HG02973 (cell line): ENCODE data around the gene HCFC1R1.

Experiments
- ATAC-seq: cut with Tn5 transposase; IDR thresholded peaks from one replicate; pipeline ENCODE4 v1.9.1; 2021; ENCODE audit warnings: moderate library complexity; ENCODE audit not compliant: unreplicated experiment

HCFC1R1 gene

DNA sequence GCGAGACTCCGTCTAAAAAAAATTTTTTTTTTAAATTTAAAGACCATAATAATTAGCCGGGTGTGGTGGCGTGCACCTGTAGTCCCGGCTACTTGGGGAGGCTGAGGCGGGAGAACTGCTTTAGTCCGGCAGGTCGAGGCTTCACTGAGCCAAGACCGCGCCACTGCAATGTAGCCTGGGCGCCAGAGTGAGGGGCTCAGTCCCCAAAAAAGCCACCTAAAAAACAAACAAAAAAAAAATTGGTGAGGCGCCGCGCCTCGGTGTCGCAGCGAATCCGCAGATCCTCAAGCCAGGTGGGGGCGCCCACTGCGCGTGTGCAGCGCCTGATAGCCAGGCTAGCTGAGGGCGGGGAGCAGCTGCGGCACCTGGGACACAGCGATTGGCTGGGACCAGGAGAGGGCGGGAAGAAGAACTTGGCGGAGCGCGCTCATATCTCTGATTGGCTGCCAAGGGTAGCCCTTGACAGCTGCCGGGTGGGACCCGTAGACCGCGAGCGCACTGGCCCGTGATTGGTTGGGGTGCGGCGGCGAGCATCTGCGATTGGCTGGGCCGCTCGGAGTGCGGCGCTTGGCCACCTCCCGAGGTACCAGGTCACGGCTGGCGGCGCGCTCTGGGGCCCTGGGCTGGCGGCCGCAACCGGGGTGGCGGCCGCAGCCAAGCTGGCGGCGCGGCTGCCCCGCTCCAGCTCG, 20.0 kb downstream of the HCFC1R1 start:
- ATAC-seq: peak; percentile 84

DNA sequence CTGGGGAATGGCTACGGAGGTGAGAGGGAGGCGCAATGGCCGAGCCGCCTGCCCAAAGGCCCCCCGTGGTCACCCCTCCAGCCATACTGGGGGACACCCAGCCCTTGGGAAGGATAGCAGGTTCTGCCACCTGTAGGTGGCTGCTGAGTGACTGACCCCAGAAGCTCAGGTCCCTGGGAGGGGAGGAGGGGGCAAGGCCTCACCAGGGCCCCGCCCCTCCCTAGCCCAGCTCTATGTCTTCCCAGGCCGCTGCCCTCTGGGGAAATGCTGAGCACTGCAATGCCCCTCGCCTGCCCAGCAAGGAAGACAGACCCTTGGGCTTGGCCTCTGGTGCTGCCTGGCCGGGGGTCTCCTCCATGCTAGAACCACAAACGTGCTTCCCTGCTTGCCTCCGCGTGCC, 22.4 kb downstream of the HCFC1R1 start:
- ATAC-seq: no peak

DNA sequence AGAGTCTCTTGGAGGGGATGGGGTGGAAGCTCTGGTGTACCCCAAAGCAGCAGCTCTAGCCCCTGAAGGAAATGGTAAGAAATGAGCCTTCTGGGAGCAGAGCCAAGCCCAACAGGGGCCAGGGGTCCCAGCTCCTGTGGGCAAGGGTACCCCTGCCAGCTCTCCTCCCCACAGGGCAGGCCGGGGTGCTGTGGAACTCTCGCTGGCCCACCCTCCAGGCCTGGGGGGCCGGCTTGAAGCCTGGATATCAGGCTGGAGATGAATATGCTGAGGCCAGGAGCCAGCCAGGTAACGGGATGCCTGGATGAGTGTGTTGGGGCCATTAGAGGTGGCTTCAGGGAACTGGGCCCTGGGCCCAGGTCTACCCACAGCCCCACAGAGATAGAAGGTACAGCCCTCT, 23.2 kb downstream of the HCFC1R1 start:
- ATAC-seq: no peak

DNA sequence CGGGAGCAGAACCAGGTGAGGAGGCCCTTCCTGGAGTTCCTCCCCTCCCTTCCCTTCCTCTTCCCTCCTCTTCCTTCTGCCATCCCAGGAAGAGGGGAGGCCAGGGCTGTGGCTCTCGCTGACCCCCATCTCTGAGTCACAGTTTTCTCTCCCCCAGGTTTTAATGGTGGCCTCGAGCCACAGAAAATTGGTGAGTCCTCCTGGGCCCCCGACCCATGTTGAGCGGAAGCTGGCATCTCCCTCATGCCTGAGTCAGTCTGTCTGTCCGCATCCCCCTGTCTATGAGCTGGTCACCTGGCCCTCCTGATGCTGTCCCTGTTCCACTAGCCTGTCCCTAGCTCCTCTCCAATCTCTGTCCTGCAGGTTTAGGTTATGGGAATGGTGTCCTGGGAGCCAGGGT, 23.8 kb downstream of the HCFC1R1 start:
- no peak for ATAC-seq

DNA sequence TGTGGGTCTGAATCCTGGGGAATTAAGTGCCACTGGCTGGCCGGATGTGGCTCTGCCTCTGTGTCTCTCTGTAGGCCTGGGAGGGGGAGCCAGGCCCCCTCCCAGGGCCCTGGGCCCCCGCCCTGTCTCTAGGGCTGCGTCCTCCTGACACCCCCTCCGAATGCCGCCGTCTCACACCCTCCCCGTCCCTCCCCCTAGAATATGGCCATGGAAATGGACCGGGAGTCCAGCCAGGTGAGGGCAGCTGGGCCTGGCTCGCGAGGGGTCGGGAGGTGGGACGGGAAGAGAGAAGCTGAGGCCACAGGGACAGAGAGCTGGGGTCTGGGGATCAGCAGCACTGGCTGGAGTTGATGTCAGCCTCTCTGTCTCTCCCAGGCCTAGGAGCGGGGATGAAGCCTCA, 27.4 kb downstream of the HCFC1R1 start:
- ATAC-seq: no peak

DNA sequence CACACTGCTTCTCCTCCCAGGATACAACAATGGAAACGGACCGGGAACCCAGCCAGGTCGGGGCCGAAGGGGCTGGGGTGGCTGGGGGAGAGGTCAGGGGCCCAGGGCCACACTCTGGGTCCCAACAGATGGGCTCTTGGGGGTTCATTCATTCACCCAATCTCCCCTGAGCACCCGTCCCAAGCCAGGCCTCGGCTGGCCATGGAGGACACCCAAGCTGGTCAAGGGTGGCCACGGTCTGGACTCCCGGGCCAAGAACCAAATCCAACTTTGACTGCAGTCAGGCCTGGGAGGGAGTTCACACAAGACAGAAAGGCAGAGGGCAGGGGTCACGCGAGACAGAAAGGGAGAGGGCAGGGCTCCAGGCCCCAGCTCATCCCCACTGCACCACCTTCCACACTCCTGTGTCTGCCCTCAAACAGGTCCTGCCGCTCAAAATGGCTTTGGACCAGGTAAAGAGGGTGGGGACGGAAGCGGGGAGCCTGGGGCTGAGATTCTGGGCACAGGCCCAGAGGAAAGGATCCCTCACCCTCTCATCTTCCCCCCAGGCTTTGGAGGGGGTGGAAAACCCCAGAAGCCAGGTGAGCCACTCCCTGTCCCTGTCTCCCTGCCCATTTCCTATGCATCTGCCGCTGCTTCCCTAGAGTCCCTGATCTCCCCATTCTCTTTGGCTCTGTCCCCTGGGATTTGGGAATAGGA, 31.2 kb downstream of the HCFC1R1 start:
- no peak for ATAC-seq

DNA sequence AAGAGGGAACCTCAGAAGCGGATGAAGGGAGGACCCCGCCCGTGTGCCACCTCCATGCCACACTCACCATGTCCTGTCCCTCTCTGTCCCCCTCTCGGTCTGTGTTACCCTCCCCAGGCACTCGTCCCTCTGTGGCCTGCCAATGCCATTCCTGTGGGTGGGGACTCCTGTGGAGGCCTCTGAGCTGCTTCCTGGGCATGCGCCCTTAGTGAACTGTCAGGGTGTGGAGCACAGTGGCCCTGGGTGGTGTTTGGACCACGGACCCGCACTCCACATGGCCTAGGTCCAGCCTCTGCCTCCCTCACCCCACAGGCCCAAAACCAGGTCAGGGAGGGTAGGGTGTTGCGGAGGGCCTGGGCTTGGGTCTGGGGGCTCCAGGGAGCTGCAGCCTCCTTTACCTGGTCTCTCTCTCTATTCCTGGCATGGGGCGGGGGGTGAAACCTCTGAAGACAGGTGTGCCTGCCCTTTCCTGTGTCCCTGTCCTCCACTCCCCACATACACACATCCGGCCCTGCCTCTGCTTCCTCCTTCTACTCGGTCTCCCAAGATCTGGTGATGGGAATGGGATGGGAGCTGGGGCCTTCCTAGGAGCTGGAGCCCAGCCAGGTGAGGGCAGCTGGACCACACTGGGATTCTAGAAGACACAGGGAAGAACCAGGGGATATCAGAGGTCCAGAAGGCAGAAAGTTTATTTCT, 32.0 kb downstream of the HCFC1R1 start:
- ATAC-seq: no peak

DNA sequence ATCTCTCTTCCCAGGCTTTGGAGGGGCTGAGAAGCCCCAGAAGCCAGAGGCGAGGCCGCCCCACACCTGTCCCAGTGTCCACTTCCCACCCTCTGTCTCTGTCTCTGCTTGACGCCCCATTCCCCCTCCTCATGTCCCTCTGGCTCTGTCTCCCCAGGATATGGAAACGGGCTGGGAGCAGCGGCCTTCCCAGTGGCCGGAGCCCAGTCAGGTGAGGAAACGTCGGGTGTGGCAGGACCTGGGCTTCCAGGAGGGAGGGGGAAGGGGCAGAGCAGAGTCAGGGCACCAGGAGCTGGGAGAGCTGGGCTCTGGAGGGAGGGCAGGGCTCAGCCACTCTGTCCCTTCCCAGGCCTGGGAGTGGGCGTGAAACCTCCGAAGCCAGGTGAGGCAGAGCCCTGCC, 32.9 kb downstream of the HCFC1R1 start:
- no peak for ATAC-seq

DNA sequence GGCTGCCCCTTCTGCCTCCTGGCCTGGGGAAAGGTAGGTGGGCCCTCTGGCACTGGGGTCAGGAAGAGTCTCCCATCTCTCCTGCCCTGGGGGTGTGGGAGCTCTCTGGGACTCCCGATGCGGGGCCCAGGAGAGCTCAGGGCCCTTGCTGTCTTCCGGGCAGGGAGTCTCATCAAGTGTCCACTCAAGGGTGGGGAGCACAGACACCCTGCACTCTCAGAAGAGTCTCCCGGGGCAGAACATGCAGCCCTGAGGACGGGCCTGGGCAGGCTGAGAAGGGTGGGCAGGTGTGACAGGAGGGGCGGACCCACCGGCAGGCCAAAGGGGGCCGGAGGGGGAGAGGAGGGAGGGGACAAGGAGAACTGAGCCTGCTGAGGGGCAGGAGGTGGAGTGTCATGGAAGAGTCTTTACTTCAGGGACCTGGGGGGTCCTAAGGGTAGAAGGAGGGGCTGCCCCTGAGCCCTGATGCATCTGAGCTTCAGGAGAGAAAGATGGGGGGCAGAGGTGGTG, 35.1 kb downstream of the HCFC1R1 start:
- ATAC-seq: no peak

DNA sequence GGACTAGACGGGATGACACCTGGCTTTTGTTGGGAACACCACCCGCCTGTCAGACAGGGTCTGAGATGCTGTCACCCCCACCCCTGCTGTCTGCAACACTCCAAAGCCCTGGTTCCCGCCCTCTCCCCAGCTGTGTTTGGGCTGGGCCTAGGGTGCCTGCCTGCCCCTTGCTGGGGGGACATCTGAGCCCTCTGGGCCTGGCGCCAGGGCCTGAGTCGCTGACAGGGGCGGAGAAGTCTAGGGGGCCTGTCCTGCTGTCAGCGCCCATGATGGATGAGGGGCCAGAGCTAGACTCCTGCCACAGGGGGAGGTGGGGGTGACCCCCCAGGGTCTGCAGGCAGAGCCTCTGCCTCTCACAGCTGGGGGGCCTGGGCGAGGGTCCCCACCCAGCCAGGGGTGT, 35.9 kb downstream of the HCFC1R1 start:
- ATAC-seq: no peak

DNA sequence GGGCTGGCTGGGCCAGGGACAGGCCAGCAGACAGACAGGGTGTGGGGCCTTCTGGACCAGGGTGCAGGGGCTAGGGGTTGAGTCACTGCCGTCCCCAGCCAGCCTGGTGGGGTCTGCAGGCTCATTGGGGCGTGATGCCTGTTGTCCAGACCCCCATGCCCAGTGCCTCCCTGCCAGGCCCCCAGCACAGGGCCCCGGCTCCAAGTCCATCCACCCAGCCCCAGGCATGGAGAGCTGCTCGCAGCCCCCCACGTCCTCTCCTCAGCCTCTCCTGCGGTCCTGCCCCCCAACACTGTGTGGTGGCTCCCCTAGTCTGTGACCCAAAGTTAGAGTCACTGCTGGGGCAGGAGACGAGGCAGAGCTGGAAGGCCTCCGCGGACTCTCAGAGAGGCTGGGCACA, 36.5 kb downstream of the HCFC1R1 start:
- ATAC-seq: no peak

DNA sequence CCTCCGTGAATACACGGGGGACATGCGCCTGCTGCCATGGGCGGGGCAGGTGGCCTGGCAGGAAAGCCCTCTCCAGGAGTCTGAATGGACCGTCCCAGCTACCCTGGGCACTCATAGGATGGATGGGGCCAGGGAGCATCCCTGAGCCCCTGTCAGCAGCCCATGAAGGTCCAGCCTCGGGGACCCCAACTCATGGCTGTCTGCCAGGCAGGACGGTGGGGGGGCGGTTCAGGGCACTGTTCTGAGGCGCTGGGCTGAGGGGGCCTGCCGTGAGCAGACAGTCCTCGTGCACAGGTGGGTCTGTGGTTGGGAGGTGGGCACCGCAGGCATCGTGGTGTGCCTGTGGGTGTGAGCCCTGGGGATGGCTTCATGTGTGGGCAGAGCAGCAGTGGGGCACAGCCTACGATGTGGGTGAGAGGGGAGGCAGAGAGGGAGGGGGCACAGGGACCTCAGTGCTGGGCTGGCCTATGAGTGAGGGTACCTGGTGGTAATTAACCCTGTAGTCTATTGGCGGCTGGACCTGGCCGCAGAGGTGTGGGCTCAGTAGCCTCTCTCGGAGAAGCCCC, 37.0 kb downstream of the HCFC1R1 start:
- no peak for ATAC-seq

DNA sequence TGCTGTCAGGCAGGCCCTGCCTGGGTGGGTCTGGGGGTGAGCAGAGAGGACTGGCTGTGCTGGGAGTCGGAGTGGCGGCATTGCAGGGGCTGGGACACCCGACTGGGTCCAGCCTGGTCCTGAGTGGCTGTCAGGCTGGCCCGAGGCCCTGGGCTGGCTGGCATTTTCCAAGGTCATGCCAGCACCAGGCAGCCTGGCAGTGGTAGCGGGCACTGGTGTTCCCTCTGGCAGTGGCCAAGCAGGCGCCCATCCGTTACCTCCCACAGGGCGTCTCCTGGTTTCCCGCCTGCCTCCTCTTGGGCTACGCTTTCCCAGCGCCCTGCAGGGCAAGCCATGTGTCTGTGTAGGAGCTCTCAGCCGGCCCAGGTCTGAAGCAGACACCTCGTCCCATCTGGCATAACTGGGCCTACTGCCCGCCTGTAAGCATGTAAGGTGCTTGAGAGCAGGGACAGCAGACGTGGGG, 37.8 kb downstream of the HCFC1R1 start:
- no peak for ATAC-seq

DNA sequence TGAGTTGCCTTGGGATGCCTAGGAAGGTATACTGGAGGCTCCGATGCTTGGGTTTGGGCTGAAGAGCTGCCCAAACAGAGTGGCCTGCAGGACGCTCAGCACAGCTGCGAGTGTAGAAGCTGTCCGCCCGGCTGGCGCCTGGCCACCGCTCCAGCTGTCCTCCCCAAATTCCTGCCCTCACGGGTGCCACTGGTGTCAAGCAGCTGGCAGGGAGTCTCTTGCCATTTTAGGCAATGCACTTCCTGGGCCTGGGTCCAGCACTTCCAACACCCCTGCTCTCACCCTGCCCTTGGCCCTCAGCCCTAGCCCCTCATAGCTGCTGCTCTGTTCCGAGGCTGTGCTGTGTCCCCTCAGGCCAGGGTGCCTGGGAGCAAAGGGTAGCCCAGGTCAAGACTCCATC, 38.3 kb downstream of the HCFC1R1 start:
- ATAC-seq: no peak

DNA sequence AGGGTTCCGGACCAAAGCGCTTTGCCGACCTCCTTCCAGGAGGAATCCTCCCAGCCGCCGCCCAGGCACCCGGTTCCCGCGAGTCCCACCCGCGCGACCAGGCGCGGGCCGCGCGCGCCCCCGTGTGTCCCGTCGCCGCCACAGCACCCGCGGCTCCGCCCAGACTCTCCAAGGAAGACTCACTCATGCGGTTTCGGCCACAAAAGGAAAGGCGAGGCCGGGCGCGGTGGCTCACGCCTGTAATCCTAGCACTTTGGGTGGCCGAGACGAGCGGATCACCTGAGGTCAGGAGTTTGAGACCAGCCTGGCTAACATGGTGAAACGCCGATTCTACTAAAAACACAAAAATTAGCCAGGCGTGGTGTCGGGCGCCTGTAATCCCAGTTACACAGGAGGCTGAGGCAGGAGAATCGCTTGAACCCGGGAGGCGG, 40.0 kb downstream of the HCFC1R1 start:
- ATAC-seq: no peak

DNA sequence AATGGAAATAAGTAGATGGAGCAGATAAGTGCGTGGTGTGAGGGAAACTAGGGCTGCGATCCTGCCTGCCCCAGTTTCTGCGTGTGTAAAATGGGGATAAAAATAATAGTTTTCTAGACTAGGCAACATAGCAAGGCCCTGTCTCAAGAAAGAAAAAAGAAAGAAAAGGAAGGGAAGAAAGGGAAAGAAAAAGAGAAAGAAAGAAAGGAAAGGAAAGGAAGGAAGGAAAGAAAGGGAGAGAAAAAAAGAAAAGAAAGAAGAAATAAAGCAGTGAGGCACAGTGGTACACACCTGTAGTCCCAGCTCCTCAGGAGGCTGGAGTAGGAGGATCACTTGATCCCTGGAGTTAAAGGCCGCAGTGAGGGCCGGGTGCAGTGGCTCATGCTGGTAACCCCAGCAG, 41.3 kb downstream of the HCFC1R1 start:
- no peak for ATAC-seq

DNA sequence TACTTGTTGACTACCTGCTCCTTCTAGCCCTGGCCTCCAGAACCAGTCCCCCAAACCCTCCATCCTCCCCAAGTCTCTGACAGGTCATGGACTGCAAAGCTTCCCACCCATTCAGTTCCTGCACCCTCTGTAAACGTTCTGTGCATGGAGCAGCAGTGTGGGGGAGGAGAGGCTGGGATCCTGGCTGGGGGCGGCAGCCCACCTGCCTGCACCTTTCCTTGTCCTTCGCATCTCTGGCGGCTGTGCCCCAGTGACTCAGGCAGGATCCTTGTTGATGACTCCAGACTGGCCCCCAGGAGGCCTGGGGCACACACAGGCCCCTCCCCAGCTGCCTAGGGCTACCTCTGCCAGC, 41.9 kb downstream of the HCFC1R1 start:
- ATAC-seq: no peak

DNA sequence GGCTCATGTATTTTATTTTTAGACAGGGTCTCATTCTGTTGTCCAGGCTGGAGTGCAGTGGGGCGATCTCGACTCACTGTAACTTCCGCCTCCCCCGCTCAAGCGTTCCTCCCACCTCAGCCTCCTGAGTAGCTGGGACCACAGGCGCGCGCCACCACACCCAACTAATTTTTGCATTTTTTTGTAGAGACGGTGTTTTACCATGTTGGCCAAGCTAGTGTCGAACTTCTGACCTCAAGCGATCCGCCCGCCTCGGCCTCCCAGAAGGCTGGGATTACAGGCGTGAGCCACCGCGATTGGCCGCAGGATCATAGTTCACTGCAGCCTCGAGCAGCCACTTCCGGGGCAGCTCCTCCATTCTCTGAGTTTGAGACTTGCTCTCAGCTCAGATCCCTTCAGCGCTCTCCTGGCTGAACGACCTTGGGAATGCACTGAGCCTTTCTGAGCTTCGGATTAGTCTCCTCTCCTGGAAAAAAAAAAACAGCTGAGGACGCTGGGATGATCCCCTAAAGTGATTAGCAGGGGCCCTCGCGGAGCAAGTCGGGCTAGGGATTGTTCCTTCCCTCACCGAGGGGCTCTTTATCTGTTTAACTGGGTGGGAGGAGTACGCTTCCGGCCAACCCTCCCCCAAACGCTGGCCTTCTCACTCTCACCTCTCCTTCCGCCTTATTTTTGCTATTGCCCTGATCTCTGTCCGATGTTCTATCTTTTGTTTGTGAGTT, 42.4 kb downstream of the HCFC1R1 start:
- ATAC-seq: no peak

DNA sequence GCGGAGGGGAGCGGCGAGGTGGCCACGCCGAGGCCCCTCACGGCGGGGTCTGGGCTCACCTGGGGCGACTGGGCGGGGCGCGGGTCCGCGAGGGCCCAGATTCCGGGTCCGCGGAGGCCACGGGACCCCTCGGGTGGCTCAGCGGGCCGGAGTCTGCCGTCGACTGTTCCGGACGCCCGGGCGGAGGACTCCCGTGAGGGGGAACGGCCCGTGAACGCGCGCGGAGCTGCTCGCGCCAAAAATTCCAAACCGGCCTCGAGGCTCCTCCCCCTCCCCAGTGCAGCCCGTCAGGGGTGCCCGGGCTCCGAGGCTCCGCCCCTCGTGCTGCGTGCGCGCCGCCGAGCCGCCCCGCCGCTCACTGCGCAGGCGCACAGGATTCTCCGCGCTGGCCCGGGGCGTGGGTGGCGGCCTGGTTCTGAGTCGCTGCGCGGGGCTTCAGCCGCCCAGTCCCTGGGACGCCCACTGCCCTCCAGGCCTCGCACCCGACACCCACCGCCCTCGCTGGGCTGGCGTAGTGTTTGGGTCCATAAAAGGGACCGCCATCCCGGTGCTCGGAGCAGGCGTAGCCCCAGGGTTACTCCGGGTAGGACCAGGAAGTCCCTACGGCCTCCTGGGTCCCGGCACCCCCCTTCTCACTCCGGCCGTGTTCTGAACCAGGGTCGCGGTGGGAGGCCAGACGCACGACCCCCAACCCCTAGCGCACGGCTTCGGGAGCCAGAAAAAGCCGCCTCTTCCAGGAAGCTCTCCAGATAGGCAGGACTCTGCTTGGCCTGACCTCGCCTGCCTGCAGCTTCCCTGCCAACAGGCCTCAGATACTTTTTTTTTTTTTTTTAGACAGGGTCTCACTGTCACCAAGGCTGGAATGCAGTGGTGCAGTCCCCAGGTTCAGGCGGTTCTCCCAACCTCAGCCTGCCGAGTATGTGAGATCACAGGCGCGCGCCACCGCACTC, 43.2 kb downstream of the HCFC1R1 start, which contains the start of gene PKMYT1:
Gene PKMYT1, minus strand, starts transcription at position 220 of the 950 bp plus-strand sequence. CDS start 789 bp downstream, outside the sequence.
- ATAC-seq: peak; percentile 63
